Measurements from ENCODE around the gene FHIT.

DNA sequence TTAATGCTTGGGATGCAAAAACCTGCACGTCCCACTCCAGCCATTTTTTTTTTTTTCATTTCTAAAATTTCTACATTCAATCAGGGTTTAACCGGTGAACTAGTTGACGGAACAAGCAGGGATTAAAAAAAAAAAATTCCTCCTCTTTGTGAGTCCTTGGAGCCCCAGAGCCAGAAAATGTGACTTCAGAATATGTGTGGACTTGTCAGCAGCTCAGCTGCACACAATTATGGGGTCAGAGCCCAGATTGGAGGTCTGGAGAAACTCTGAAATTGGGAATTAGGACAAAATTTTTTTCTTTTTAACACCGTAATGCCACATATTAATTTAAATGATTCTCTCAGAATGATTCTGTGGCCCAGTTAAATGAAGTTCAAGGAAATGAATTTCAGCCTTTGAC, 1280.5 kb downstream of the FHIT start:
- TF ChIP-seq EZH2 (IDR thresholded peaks at IDR 0.05; ENCODE audit: insufficient read depth, poor library complexity, severe bottlenecking) (no peak), EZH2phosphoT487 (IDR thresholded peaks at IDR 0.05; ENCODE audit: insufficient read depth, low read depth) (no peak)

All from GM23248 (cell line).